ENCODE data around the gene MAP3K5.

DNA sequence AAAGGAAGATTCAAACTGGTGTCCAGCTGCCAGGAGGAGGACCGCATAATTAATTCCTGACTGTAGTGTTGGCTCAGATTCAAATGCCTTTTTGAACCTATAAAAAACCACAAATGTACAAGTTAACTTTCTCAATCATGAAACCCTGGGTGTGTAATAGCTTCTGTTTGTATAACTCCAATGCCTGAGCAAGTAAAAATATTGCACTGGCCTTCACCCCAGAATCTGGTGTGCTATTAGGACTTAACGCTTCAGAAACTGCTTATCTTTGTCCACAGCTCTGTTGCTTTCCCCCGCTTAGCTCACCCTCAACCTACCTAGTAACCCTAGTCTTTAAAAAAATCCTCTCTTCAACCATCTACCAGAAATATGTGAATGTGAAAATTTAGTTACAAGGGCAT is 123.0 kb downstream of the MAP3K5 start:
- TF ChIP-seq POLR2AphosphoS5 (IDR thresholded peaks at IDR 0.05; ENCODE audit: low read depth, low read length): no peak
- no peak for TF ChIP-seq TAF1 (IDR thresholded peaks at IDR 0.05; ENCODE audit: borderline replicate concordance, insufficient read depth, low read length)
- no peak; a peak in 1 of 4 replicates for TF ChIP-seq REST (IDR thresholded peaks at IDR 0.05; ENCODE audit: insufficient read depth in 1 of 2, low read depth in 2 of 2, low read length in 2 of 2)
- no peak for TF ChIP-seq SIN3A (IDR thresholded peaks at IDR 0.05; ENCODE audit: borderline replicate concordance, insufficient read depth, low read length)
